Astrocyte (in vitro differentiated cells and primary cell): ENCODE data around the gene PTPN1.

ENCODE experiments used
- EZH2 ChIP-seq: IDR thresholded peaks from 2 replicates; pipeline ENCODE4 v1.6.1; 2012; ENCODE audit warnings: mild to moderate bottlenecking, low read length, inconsistent platforms; ENCODE audit not compliant: insufficient read depth
- TF ChIP-seq, protein P1 (sequence below): IDR thresholded peaks from 2 replicates; pipeline ENCODE4 v1.5.1; 2011; ENCODE audit warnings: low read depth, mild to moderate bottlenecking, inconsistent platforms, low read length, moderate library complexity; ENCODE audit not compliant: insufficient read depth

DNA sequence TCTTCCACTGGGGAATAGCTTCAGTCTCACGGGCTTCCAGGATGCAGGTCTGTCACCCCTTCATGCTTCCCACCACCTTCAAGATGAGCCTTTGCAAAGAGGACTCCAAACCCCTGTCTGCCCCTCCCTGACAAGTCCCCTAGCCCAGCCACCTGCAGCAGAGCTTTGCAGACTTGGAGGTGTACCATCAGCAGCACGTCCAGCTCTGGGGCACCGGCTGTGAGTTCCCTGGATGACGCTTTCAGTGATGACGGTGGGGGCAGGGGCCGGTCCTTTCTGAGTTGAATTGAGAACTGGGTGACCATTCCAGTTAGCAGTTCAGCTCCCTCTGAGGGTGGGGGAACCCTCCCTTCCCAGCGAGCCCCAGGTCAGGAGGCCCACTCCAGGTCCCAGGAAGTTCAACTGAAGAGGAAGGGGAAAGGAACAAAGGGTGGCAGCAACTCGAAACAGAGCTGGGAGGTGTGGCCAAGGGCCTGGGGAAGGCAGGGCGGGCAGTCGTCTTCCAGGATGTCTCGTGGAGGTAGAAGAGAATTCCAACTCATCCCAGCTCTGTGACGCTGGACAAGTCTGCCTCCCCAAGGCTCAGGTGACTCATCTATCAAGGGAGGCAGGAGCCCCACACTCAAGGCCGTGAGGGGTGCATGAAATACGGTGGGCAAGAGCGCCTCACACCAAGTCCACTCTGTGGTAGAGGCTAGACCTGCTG lies 86.0 kb downstream of the PTPN1 start:
- TF ChIP-seq EZH2: no peak
- TF ChIP-seq, protein P1, sequence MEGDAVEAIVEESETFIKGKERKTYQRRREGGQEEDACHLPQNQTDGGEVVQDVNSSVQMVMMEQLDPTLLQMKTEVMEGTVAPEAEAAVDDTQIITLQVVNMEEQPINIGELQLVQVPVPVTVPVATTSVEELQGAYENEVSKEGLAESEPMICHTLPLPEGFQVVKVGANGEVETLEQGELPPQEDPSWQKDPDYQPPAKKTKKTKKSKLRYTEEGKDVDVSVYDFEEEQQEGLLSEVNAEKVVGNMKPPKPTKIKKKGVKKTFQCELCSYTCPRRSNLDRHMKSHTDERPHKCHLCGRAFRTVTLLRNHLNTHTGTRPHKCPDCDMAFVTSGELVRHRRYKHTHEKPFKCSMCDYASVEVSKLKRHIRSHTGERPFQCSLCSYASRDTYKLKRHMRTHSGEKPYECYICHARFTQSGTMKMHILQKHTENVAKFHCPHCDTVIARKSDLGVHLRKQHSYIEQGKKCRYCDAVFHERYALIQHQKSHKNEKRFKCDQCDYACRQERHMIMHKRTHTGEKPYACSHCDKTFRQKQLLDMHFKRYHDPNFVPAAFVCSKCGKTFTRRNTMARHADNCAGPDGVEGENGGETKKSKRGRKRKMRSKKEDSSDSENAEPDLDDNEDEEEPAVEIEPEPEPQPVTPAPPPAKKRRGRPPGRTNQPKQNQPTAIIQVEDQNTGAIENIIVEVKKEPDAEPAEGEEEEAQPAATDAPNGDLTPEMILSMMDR: no peak
